ENCODE data around the gene HLCS. TPM values are rescaled to one million over a fixed set of nuclear protein-coding genes. Genes with fewer than 3 reads are reported as not detected.

Gene HLCS
- total RNA-seq, 1 donor from 2014 or later: 14.8 TPM

DNA sequence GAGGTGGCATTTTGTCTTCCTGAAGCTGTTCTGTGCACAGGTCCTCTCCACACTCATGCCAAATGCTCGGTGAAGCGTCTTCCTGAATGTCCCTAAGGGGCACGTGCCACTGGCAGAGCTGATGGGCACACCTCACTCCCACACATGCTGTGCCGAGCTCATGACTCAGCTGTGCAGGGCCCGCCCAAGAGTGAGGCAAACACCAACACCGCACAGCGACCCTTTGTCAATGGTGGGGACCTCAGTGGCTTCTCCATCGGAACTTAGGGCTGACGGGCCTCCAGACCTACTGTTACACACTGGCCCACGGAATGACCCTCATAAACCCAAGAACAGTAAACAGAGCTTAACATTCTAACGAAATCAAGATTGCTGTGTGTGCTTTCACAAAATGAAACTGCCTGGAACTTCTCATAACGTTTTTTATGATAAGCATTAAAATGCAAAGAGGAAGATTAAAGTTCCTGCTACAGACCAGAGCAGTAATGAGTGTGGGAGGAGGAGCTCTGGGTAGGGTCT, 178.3 kb downstream of the HLCS start:
- Mint-ChIP-seq H3K36me3 (no peaks in the 10 kb centered on the region), H3K27ac (no peak overlapping the region), H3K9me3 (no peaks in the 10 kb centered on the region), H3K4me3 (no peak overlapping the region), H3K4me1 (ENCODE audit: unreplicated experiment) (peaks cover 12% of the 10 kb centered on the region), H3K27me3 (peaks cover 2% of the 10 kb centered on the region)
- TF ChIP-seq, protein P1, sequence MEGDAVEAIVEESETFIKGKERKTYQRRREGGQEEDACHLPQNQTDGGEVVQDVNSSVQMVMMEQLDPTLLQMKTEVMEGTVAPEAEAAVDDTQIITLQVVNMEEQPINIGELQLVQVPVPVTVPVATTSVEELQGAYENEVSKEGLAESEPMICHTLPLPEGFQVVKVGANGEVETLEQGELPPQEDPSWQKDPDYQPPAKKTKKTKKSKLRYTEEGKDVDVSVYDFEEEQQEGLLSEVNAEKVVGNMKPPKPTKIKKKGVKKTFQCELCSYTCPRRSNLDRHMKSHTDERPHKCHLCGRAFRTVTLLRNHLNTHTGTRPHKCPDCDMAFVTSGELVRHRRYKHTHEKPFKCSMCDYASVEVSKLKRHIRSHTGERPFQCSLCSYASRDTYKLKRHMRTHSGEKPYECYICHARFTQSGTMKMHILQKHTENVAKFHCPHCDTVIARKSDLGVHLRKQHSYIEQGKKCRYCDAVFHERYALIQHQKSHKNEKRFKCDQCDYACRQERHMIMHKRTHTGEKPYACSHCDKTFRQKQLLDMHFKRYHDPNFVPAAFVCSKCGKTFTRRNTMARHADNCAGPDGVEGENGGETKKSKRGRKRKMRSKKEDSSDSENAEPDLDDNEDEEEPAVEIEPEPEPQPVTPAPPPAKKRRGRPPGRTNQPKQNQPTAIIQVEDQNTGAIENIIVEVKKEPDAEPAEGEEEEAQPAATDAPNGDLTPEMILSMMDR (conservative IDR thresholded peaks at IDR 0.05): no peak
- DNase-seq (ENCODE audit: extremely low spot score, unreplicated experiment): no peak

DNA sequence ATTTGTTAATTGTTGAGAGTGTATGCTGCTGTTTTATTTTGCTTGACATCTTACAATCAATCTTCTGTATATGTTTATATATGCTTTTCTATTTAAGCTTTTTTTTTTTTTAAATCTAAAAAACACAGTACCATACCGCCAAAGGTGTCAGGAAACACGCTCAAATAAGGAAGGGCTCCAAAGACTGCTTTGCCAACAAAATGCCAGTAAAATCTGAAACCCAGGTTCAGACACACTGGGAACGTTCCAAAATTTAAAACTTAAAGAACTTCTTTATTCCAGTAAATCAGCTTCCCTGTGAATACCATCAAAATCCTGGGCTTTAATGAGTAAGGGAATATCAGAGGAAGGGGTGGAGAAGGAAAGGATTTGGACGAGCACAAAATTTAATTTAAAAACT, 180.3 kb downstream of the HLCS start:
- no peak for DNase-seq (ENCODE audit: extremely low spot score, unreplicated experiment)
- Mint-ChIP-seq H3K9me3 (no peaks in the 10 kb centered on the region), H3K27me3 (peaks cover 2% of the 10 kb centered on the region), H3K4me1 (ENCODE audit: unreplicated experiment) (peaks cover 9% of the 10 kb centered on the region), H3K27ac (no peak overlapping the region), H3K36me3 (no peaks in the 10 kb centered on the region), H3K4me3 (no peak overlapping the region)
- TF ChIP-seq, protein P1 (conservative IDR thresholded peaks at IDR 0.05): no peak

DNA sequence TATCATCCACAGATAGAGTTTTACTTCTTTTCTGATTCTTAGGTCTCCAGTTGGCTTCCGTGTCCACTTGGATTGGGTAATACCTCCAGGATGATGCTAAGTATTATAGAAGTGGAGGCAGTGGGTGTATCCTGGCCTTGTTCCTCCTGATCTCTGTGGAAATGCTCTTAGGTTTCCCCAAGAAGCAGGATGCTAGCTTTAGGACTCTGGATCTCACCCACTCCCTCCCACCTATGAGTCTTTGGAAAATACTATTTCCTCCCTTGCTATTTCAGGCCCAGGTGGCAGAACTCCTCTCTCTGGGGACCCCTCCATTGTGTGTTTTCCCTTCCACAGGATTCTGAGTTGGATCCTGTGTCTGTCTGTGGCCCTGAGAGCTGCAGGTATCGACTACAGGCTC, 180.9 kb downstream of the HLCS start:
- no peak overlapping the region for H3K4me3 Mint-ChIP-seq
- peaks cover 3% of the 10 kb centered on the region for H3K4me1 Mint-ChIP-seq (ENCODE audit: unreplicated experiment)
- no peak overlapping the region for H3K27ac Mint-ChIP-seq
- no peaks in the 10 kb centered on the region for H3K9me3 Mint-ChIP-seq
- no peaks in the 10 kb centered on the region for H3K27me3 Mint-ChIP-seq
- DNase-seq (ENCODE audit: extremely low spot score, unreplicated experiment): no peak
- no peaks in the 10 kb centered on the region for H3K36me3 Mint-ChIP-seq
- TF ChIP-seq, protein P1 (conservative IDR thresholded peaks at IDR 0.05): no peak

DNA sequence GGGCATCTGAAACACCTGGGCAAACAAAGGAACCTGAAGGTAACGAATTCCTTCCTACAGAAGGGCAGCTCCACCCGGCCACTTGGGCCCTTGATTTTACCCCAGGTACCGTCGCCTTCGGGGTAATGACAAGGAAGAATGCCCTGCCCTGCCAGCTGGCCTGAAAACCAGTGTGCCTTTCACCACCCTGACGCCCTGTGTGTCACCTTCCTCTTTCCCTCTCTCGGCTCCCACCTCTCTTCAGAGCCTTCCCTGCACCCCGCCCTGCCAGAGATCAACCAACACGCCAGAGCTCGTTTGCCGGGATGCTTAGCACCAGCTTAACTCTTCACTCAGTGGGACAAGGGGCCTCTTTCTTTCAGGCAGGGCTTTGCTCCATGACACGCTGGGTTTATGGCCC, 181.5 kb downstream of the HLCS start:
- Mint-ChIP-seq H3K4me3 (no peak overlapping the region), H3K27me3 (no peaks in the 10 kb centered on the region), H3K36me3 (no peaks in the 10 kb centered on the region), H3K27ac (no peak overlapping the region), H3K9me3 (no peaks in the 10 kb centered on the region), H3K4me1 (ENCODE audit: unreplicated experiment) (no peaks in the 10 kb centered on the region)
- no peak for DNase-seq (ENCODE audit: extremely low spot score, unreplicated experiment)
- TF ChIP-seq, protein P1 (conservative IDR thresholded peaks at IDR 0.05): no peak

DNA sequence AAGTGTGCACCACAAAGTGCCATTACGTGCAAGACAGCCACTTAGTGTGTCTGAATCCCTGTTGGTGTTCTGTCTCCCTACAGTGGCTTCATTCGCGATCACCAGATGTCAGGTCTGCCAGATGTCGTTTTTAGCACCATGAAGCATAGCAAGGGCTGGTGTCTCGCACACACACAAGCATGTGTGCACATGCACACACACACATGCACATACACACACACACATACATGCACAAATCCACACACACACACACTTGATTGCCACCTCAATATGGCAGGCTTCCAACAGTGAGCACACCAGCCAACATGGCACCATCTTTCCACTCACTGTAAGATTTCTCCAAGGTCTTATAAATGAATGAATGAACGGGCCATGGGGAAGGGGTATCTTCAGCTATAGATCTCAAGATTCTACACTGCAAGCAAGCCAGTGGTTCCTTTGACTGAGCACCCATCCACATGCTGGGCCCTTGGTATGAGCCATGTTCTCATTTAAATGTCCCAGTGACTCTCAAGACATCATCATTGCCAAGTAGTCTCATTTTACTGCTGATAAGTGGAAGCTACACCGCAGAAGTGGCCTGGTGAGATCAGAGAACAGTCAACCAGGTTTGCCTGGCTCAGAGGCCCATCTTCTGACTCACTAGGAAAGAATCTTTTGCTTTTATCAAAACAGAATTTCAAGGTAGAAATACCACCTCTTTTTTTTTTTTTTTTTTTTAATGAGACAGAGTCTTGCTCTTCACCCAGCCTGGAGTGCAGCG, 182.7 kb downstream of the HLCS start:
- TF ChIP-seq, protein P1 (conservative IDR thresholded peaks at IDR 0.05): no peak
- no peaks in the 10 kb centered on the region for H3K36me3 Mint-ChIP-seq
- no peak overlapping the region for H3K4me3 Mint-ChIP-seq
- H3K4me1 Mint-ChIP-seq (ENCODE audit: unreplicated experiment): no peaks in the 10 kb centered on the region
- no peaks in the 10 kb centered on the region for H3K27me3 Mint-ChIP-seq
- no peak overlapping the region for H3K27ac Mint-ChIP-seq
- no peak for DNase-seq (ENCODE audit: extremely low spot score, unreplicated experiment)
- H3K9me3 Mint-ChIP-seq: no peaks in the 10 kb centered on the region

Data from type B pancreatic cell (in vitro differentiated cells).